DMS53 treated with DMSO at 0.1 percent for 48 hours (cell line): ENCODE results near the gene ACTR5.

Source experiments
- DNase-seq: peaks from one replicate; lab custom pipeline; 2025; ENCODE audit not compliant: unreplicated experiment; lab: John Stamatoyannopoulos, UW

ACTR5 gene

DNA sequence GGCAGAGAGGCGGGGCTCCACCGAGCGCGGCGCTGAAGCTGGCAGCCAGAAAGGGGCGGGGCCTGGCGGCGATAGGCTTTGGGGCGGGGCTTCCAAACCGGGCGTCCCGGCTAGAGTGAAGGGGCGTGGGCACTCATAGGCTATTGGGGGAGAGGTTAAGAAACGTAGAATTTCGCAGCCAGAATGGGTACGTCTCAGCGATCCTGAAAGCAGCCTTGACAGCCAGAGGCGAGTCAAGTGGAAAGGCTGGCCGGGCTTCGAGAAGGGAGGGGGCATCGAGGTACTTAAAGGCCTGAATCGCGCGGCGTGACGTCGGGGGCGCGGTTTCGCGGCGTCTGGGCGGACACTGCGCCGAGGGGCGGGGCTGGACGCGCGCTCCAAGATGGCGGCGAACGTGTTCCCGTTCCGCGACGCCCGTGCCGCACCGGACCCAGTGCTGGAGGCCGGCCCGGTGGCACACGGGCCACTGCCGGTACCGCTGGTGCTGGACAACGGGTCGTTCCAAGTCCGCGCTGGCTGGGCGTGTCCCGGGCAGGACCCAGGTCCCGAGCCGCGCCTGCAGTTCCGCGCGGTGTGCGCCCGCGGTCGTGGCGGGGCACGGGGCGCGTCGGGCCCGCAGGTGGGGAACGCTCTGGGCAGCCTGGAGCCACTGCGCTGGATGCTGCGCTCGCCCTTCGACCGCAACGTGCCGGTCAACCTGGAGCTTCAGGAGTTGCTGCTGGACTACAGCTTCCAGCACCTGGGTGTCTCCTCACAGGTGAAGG, at the start of gene ACTR5:
Gene ACTR5, plus strand, starts transcription at position 364 of the 764 bp plus-strand sequence. Its CDS starts 19 bp downstream, at position 383.
- DNase-seq, result peak; percentile 92

DNA sequence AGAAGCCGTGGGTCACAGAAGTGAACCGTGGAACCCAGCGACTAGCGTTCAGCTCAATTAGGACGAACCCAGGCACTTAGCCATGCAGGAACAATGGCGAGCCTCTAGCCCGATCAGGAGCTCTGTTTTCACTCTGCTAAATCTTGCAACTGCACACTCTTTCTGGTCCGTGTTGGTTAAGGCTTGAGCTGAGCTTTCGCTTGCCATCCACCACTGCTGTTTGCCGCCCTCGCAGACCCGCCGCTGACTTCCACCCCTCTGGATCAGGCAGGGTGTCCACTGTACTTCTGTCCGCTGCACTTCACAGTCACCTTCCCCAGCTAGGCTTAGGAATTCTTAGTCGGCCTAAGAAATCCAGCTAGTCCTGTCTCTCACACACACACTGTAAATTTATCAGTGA, 49.7 kb upstream of the ACTR5 start:
- no peak for DNase-seq

DNA sequence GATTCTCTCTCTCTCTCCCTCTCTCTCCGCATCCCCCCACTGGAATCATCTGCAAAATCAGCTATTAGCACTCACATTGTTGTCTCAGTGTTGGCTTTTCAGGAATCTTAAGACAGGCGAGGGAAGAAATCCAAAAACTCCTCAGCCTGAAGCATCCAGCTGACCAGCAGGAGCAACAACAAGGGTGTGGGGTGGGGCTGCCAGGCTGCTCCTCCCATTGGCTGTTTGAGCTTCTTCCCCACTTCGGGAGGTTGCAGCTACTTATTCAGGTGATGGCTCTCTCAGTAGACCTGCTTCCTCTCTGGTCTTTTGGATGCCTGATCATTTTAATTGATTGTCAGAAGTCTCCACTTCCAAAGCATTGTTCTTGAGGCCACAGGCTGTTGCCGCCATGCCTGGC, 48.1 kb upstream of the ACTR5 start:
- no peak for DNase-seq

DNA sequence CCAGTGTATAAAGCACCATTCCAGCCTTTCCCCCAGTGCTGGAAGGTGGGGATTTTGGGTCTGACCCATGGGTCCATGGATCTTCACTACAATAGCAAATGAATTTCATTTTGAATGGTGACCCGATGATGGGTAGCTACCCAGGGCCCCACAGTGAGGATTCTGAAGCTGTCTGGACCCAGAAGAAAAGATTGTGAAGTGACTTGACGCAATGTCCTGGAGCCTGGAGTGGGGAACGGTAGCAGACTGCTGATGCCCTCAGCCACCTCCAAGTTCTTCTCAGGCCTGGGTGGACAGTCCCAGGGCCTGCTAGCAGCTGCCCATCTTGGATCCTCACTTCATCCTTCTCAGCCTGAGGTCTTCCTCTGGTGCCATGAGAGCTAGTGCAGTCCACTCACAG, 47.3 kb upstream of the ACTR5 start:
- DNase-seq, result no peak

DNA sequence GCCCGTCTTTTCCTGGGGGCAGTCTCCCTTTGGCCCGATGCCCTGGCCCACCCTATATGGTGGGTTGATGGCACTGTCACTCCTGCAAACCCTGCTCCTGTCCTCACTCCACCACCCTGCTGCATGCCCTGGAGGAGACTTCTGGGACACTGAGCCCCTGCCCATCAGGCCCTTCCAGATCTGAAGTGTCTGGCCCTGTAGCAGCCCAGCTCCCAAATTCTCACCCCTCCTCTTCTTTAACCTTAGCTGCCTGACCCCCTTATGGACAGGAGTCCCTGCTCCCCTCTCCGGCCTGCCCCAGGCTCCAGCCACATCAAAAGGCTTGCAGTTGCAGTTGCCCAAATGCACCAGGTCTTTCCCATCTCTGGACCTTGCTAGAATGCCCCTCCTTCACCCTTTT, 44.7 kb upstream of the ACTR5 start:
- DNase-seq, result no peak

DNA sequence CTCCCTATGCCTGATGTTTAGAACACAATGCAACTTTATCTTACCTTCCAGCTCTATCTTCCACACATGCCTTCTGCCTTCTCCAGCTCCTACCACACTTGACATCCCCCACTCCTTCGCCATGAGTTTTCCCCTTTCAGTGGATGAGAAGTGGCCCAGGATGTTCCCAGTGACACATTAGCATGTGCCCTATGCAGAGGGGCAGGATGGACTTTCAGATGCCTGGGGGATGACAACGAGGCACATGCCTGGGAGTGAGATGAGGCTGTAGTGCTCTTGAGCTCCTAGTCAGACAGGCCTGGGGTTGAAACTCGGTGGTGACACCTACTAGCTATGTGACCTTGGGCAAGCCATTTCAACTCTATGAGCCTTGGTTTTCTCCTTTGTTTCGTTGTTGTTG, 44.1 kb upstream of the ACTR5 start:
- DNase-seq, result no peak

DNA sequence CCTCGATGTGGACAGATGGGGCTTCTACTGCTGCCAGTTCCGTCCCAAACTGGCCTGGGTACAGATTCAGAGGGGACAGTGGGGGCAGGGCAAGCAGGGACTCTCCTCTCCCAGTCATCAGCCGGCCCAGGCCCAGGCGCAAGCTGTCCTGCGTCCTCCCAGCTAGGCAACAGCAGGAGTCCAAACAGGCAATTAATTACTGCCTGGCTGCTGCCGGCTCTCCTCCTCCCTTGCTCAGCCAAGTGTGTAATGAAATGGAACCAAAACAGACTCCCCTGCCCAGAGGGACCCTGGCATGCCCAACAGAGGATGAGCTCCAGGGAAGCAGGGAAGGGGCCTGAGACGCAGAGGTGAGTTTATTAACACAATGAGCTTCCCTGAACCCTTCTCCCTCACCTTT, 41.8 kb upstream of the ACTR5 start:
- DNase-seq, result no peak

DNA sequence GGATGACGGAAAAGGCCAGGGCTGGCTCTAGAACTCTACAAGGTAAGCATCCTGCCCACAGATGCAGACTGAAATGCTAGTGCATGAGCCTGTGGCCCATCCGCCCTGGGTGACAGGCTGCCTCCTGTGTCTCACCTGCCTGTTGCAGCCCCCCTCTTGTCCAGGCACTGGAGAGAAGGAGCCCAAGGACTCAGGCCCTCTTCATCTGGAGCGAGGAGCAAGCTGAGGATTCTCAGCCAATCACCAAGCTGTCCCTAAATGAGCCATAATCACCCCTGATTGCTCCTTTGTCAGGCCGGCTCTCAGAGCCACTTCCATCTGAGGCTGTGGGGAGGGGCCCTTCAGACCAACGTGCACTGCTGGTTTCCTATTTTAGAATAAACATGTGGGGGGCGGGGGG, 34.0 kb upstream of the ACTR5 start:
- no peak for DNase-seq

DNA sequence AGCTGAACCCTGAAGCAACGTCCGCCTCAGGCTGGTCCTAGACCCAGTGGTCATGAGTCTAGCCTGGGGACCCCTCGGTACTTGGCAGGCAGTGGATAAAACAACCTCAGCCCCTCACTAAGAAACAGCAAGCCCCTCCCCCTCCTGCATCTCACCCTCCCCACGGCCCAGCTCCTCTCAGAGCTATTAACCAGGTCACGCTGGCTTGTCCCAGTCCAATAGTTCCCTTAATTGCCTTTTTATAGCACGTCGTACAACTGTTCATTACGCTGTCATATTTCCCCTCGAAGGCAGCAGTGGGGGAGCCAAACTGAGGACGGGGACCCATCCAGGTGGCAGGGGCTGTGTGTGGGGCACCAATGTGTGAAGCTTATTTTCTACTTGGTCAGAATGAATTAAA, 32.6 kb upstream of the ACTR5 start:
- no peak for DNase-seq

DNA sequence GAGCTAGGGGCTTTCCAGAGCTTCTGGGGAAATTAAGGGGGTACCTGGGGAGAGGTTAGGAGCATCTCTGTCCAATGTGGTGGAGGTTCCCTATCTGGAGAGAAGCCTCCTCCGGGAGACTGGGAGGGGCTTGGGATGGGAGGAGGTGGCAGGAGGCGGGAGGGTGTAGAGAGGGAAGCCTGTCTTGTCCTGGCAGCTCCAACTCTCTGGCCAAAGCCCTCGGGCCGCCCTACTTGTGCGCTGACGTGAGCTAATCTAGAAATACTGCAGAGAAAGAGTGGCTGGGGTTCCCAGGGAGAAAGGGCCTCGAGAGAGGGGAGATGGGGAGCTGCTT, 25.6 kb upstream of the ACTR5 start:
- no peak for DNase-seq

DNA sequence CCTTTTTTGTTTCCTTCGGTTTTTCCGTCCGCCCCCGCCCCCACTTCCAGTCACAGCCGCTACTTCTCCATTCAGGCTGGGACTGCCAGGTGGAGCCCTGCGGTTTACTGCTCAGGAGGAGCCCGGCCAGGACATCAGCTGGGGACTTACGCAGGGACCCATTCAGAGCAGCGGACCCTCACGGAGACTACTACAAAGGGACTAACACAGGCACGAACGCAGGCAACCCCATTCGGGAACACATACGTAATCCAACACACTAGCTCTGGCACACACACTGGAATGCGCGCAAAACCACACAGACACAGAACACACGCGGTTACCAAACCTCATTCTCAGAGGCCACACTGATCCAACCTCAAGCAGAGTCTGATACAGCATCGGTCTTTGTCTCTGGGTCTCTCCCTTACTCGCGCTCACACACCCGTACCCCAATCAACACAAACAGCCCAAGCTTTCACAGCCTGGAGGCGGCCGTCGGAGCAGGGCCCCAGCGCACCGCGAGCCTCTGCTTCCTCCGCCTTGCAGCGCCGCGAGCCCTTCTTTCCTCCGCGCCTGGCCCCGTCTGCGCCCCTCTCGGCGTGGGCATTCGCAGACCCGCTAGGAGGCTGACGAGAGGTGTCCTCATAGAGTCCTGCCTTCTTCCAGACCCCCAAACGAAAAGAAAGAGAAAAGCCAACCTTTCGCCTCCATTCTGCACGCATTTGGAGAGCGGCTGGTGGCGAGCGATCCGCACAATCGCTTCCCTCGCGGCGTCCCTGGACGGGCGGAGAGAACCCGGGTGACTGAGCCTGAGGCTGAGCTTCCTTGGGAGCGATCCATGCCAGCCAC, 25.0 kb upstream of the ACTR5 start:
- no peak for DNase-seq

DNA sequence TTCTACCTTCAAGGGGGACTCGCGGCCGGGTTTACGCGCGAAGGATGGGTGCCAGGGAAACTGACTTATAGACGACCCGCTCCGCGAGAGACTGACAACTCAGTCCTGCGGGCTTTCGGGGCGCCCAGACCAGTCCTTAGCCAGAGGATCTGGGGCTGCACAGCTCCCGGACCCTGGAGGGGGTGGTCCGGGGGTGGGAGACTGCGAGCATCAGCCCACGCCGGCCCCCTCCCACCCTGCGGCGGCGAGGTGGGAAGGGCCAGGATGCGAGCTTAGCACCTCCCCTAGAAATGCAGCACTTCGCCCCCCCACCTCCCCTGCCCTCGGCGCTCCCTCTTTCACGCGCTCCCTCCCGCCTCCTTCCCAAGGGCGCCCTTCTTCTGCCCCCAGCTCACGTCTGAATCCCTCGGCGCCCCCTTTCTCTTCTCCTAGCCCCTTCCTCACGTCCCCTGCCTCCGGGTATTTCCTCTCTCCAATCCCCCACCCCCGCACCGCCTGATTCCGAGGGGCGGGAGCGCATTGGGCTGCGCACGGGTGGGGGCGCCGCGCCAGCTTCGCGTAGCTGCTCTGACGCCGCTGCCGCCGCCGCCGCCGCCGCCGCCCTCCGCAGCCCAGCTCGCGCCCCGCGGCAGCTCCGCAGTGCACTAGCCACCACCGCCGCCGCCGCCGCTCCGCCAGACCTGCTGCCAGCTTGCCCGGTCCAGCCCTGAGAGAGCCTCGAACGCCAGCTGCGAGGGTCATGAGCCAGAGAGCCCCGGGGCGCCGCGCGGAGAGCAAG, 24.2 kb upstream of the ACTR5 start, which contains the start of gene SLC32A1:
Gene SLC32A1, plus strand, starts transcription at position 639 of the 778 bp plus-strand sequence. CDS start 239 bp downstream, outside the sequence.
- DNase-seq, result no peak

DNA sequence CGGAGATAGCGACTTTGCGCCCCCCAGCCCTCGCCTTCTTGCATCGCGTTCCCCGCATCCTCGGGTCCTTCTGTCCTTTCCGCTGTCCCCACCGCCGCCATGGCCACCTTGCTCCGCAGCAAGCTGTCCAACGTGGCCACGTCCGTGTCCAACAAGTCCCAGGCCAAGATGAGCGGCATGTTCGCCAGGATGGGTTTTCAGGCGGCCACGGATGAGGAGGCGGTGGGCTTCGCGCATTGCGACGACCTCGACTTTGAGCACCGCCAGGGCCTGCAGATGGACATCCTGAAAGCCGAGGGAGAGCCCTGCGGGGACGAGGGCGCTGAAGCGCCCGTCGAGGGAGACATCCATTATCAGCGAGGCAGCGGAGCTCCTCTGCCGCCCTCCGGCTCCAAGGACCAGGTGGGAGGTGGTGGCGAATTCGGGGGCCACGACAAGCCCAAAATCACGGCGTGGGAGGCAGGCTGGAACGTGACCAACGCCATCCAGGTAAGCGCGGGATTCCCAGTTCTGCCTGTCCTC, 23.6 kb upstream of the ACTR5 start:
- no peak for DNase-seq

DNA sequence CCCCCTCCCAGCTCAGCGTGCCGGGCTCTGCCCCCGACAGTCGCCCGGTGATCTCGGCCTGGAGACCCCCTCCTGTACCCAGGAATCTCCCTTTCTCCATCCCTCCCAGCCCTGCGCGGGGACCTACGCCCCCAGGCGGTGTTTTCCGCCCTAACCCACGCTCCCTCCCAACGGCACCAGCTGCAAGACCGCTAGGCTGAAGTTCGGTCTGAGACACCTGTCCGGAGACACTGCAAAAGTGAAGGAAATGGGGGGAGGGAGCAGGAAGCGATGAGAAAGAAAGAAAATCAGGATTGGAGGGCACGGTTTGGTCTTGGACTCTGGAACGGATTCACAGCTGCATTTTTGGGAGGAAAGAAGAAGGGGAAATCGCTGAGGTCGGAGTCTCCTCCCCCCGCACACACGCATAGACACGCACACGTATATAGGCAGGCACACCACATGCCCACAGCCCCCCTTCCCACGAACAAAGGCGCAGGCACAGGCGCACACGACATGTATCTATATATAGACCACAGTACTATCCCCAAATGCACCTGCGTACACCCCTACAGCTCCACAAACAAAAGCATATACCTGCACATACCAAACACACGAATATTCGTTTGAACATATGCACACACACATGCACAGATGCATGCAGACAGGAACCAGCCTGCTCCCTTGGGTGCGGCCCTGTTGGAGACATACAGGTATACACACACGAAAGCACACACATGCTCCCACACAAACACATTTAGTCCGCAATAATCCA, 22.9 kb upstream of the ACTR5 start:
- DNase-seq, result no peak

DNA sequence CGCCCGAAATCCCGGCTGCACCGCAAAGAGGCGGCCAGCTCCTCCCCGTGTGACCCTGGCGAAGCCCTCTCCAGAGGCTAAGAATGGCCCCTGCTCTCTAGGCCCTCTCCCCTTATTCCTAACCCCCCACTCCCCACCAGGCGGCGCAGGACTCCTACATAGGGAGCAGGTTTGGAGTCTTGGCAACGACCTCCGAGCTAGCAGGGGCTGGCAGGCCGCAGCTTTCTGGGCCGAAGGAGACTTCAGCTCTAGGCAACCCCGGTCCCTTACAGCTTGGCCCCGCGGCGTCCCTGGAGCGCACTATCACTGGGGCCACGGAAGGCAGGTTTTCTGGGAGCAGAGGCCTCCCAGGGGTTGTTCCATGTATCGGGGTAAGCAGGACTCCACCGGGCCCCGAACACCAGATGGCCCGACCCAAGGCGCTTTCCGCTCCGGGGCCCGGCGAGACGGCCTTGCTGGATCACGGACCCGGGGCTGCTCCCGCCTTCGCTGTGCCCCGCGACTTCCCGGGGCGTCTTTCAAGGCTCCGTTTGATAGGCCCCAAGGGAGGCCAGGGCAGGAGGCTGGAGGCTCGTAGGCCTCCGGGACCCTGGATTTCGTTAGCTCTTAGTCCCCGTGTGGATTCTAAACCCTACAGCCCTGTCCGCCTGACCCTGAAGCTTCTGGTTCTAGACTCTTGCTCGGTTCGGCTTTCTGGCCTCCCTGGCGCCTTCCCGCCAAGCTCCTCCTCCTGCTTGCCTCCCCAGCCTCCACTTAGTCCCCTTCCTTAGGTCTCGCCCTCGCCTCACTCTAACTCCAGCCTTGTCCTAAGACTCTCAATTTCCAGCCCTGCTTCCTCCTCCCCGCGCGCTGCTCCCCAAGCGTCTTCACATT, 22.1 kb upstream of the ACTR5 start:
- no peak for DNase-seq

DNA sequence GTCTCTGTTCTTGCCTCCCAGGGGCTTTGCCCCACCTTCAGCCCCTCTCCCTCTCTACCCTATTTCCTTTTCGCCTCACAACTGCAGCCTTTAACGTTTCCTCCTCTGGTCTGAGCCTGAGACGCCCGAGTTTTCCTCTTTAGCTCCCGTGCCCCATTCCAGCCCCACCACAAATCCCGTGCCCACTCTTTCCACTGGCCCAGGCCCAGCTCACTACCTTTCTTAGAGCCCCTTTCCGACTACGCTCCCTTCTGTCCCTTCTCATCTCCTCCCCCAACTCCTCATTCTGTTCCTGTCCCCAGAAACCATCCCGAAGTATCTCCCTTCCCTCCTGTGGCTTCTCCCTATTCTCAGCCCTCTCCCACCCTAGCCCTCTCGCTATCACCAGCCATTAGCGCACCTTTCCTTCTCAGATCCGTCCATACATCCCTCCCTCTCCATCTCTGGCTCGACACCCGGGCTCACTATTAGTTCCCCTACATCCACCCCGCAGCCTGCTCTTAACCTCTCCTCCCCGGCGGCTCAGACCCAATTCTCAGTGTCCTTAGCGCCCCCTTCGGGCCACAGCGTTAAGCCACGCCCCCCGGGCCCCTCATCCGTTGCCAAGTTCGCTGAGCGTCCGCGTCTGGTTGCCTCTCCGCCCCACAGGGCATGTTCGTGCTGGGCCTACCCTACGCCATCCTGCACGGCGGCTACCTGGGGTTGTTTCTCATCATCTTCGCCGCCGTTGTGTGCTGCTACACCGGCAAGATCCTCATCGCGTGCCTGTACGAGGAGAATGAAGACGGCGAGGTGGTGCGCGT, 21.3 kb upstream of the ACTR5 start:
- no peak for DNase-seq

DNA sequence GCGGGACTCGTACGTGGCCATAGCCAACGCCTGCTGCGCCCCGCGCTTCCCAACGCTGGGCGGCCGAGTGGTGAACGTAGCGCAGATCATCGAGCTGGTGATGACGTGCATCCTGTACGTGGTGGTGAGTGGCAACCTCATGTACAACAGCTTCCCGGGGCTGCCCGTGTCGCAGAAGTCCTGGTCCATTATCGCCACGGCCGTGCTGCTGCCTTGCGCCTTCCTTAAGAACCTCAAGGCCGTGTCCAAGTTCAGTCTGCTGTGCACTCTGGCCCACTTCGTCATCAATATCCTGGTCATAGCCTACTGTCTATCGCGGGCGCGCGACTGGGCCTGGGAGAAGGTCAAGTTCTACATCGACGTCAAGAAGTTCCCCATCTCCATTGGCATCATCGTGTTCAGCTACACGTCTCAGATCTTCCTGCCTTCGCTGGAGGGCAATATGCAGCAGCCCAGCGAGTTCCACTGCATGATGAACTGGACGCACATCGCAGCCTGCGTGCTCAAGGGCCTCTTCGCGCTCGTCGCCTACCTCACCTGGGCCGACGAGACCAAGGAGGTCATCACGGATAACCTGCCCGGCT, 20.6 kb upstream of the ACTR5 start:
- DNase-seq, result no peak

DNA sequence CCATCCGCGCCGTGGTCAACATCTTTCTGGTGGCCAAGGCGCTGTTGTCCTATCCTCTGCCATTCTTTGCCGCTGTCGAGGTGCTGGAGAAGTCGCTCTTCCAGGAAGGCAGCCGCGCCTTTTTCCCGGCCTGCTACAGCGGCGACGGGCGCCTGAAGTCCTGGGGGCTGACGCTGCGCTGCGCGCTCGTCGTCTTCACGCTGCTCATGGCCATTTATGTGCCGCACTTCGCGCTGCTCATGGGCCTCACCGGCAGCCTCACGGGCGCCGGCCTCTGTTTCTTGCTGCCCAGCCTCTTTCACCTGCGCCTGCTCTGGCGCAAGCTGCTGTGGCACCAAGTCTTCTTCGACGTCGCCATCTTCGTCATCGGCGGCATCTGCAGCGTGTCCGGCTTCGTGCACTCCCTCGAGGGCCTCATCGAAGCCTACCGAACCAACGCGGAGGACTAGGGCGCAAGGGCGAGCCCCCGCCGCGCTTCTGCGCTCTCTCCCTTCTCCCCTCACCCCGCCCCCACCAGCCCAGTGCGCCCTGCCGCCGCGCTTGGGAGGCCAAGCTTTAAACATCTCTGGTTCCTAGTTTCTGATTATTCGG, 20.0 kb upstream of the ACTR5 start:
- DNase-seq, result no peak
